K562 (cell line): ENCODE data around the gene MAD1L1. TPM values are rescaled to one million over a fixed set of nuclear protein-coding genes. Genes with fewer than 3 reads are reported as not detected.
A peak's percentile ranks its signal among the peaks of the same experiment; 100 is the strongest.

Source experiments
- ATAC-seq: fragments of 200-7000 bp; cut with Tn5 transposase; 3 replicates; pipeline ENCODE4 v1.9.1; 2020; ENCODE audit warnings: moderate library complexity
- BruUV-seq: library from RNA; stranded (reverse); fragments of 400-500 nt; replicated peaks from 2 replicates; lab custom pipeline; 2021; lab: Mats Ljungman, UMichigan
- CTCF ChIA-PET: fragments of 300-600 bp; formaldehyde crosslinking; extraction: SDS; loops from one replicate; lab custom pipeline; 2021; ENCODE audit warnings: low intra/inter-chr PET ratio; lab: Yijun Ruan, JAX
- POLR2A ChIA-PET: fragments of 300-600, 350-650 bp; sonication (Branson Sonifier 250); formaldehyde crosslinking; extraction: SDS; loops from one replicate; lab custom pipeline; 2021; ENCODE audit warnings: antibody characterized with exemption, inconsistent platforms; lab: Yijun Ruan, JAX
- DNase-seq, 4 experiments: peaks; one replicate each; pipeline versions ENCODE4 v3.0.0 to v3.0.0-alpha.2; 2011 to 2018; ENCODE audit warnings: low spot score in 3 of 4, mixed read lengths in 3 of 4; ENCODE audit errors: extremely low read depth in 1 of 4
- FAIRE-seq: peaks from 2 replicates; lab custom pipeline; 2011; peaks lifted over from hg19 to GRCh38; lab: Jason Lieb, UNC
- H2AFZ ChIP-seq: 2 replicates; pipeline ENCODE4 v1.6.0; 2011; ENCODE audit warnings: low read depth, low read length, control low read depth, inconsistent platforms
- H3K27ac ChIP-seq: fragments of 200-600 bp; 3 replicates; pipeline ENCODE4 v1.8.0; 2011; ENCODE audit warnings: low read depth, mild to moderate bottlenecking, control low read depth, inconsistent platforms, low read length, moderate library complexity, mixed read lengths; ENCODE audit errors: extremely low read depth
- H3K27me3 ChIP-seq, 2 experiments: fragments of 300-600 bp in 1 of 2; 2 replicates in 1 of 2; 3 replicates in 1 of 2; pipeline versions ENCODE4 v1.6.0 to v1.8.0; 2011; ENCODE audit warnings: inconsistent platforms in 2 of 2, low read length in 2 of 2, mild to moderate bottlenecking in 1 of 2, mixed read lengths in 1 of 2, moderate library complexity in 1 of 2; ENCODE audit not compliant: control insufficient read depth in 2 of 2, insufficient read depth in 2 of 2
- H3K36me3 ChIP-seq: fragments of 300-600 bp; 3 replicates; pipeline ENCODE4 v1.8.0; 2011; ENCODE audit warnings: mild to moderate bottlenecking, low read length, inconsistent platforms; ENCODE audit not compliant: control insufficient read depth, insufficient read depth
- H3K4me1 ChIP-seq, 2 experiments: fragments of 200-600 bp in 1 of 2; replicated peaks in 1 of 2; 2 replicates in 1 of 2; 3 replicates in 1 of 2; pipeline versions ENCODE4 v1.5.1 to v1.8.0; 2011; ENCODE audit warnings: inconsistent platforms in 2 of 2, low read length in 2 of 2, mild to moderate bottlenecking in 1 of 2, mixed read lengths in 1 of 2, moderate library complexity in 1 of 2; ENCODE audit not compliant: control insufficient read depth in 2 of 2, insufficient read depth in 2 of 2
- H3K4me2 ChIP-seq: 2 replicates; pipeline ENCODE4 v1.6.1; 2011; ENCODE audit warnings: low read length, control low read depth, inconsistent platforms, mixed read lengths; ENCODE audit not compliant: insufficient read depth
- H3K4me3 ChIP-seq: fragments of 200-600 bp; sonication (generic), shearing (Covaris generic); 2 replicates; pipeline ENCODE4 v1.5.1; 2016; ENCODE audit warnings: control low read depth, inconsistent platforms
- H3K79me2 ChIP-seq: fragments of 200-600 bp; 3 replicates; pipeline ENCODE4 v1.8.0; 2011; ENCODE audit warnings: low read length, inconsistent platforms; ENCODE audit not compliant: control insufficient read depth, insufficient read depth
- H3K9ac ChIP-seq, 2 experiments: 2 replicates each; pipeline versions ENCODE4 v1.6.0 to v1.6.1; 2011; ENCODE audit warnings: low read depth in 2 of 2, low read length in 2 of 2, control low read depth in 1 of 2, inconsistent platforms in 1 of 2, mild to moderate bottlenecking in 1 of 2, mixed read lengths in 1 of 2; ENCODE audit not compliant: insufficient read depth in 1 of 2
- H3K9me1 ChIP-seq: one replicate; pipeline ENCODE4 v1.6.0; 2011; ENCODE audit warnings: inconsistent platforms, mild to moderate bottlenecking, low read length, moderate library complexity; ENCODE audit not compliant: control insufficient read depth, insufficient read depth
- H3K9me3 ChIP-seq: replicated peaks from 2 replicates; pipeline ENCODE4 v1.5.1; 2011; ENCODE audit warnings: low read depth, low read length, inconsistent platforms; ENCODE audit not compliant: control insufficient read depth, insufficient read depth
- H4K20me1 ChIP-seq: replicated peaks from 2 replicates; pipeline ENCODE4 v1.6.1; 2011; ENCODE audit warnings: low read length, inconsistent platforms, mixed read lengths; ENCODE audit not compliant: control insufficient read depth, insufficient read depth
- CBX2 ChIP-seq: fragments of 200-600 bp; sonication (generic); IDR thresholded peaks from one replicate; pipeline ENCODE4 v1.6.1; 2012; ENCODE audit warnings: mild to moderate bottlenecking, low read length, inconsistent platforms; ENCODE audit not compliant: insufficient read depth, poor library complexity, severe bottlenecking
- FOXM1 ChIP-seq, 2 experiments: fragments of 450-650 bp in 1 of 2; sonication (generic) in 1 of 2; formaldehyde crosslinking in 1 of 2; IDR thresholded peaks; 2 replicates each; pipeline versions ENCODE4 v1.6.1 to v1.9.0; 2017 to 2022; ENCODE audit warnings: low read depth in 2 of 2, mild to moderate bottlenecking in 2 of 2, missing genetic modification reagents in 1 of 2, moderate library complexity in 1 of 2
- HMGN3 ChIP-seq: IDR thresholded peaks from 2 replicates; pipeline ENCODE4 v1.6.1; 2011; ENCODE audit warnings: borderline replicate concordance, low read depth, mild to moderate bottlenecking, mixed read lengths, low read length; ENCODE audit not compliant: insufficient read length; ENCODE audit errors: extremely low read depth
- KAT7 ChIP-seq: sonication (generic); formaldehyde crosslinking; IDR thresholded peaks from 2 replicates; pipeline ENCODE4 v1.8.0; 2022; ENCODE audit warnings: missing genetic modification reagents, mild to moderate bottlenecking, borderline replicate concordance
- NRF1 ChIP-seq, 2 experiments: fragments of 450-650 bp; IDR thresholded peaks in 1 of 2; conservative IDR thresholded peaks in 1 of 2; 2 replicates each; pipeline ENCODE4 v1.6.1; 2014; ENCODE audit warnings: mild to moderate bottlenecking in 2 of 2
- TBL1XR1 ChIP-seq, 2 experiments: IDR thresholded peaks; 2 replicates each; pipeline ENCODE4 v1.6.1; 2012; ENCODE audit warnings: improper control_type of control experiment in 2 of 2, low read length in 2 of 2, mild to moderate bottlenecking in 1 of 2
- ZNF175 ChIP-seq: fragments of 200-800 bp; sonication (Bioruptor generic); IDR thresholded peaks from 2 replicates; pipeline ENCODE4 v1.6.1; 2016; ENCODE audit warnings: low read depth, mild to moderate bottlenecking, missing genetic modification characterization, missing compliant biosample characterization
- ZNF23 ChIP-seq: fragments of 250-450 bp; sonication (Bioruptor Pico); IDR thresholded peaks from 2 replicates; pipeline ENCODE4 v1.4.0; 2020; ENCODE audit warnings: mild to moderate bottlenecking
- WGBS: fragments of 100-300 bp; shearing (Covaris generic); methylation state at CpG from one replicate; pipeline ENCODE4 v1.1.6; 2016; ENCODE audit warnings: low coverage, mixed read lengths; ENCODE audit not compliant: insufficient coverage; ENCODE audit errors: missing lambda C conversion rate; 5-methylcytosine and 5-hydroxymethylcytosine counted together
- in situ Hi-C: fragments of 300-500 bp; cut with MboI; formaldehyde crosslinking; loops from 4 replicates; pipeline ENCODE4 v1.15.0; 2018; ENCODE audit warnings: inconsistent platforms, mixed read lengths
- intact Hi-C: fragments of 100-400 bp; cut with micrococcal nuclease; formaldehyde crosslinking; loops from 2 replicates; pipeline ENCODE4 v1.14.2; 2022
- polyA plus RNA-seq, 8 experiments: library from polyadenylated mRNA; depleted of rRNA in 4 of 8; stranded (reverse) in 5 of 8; unstranded in 3 of 8; fragments of >200 nt; fragmentation: Nextera tagmentation in 2 of 8; fragmentation: Illumina TruSeq in 1 of 8; extraction: Ambion mirVana in 2 of 8; extraction: Trizol in 1 of 8; gene quantifications; 2 replicates each; pipeline versions ENCODE4 v1.2.1 to v1.2.3, GENCODE V29; 2011 to 2014; ENCODE audit warnings: inconsistent platforms in 1 of 8, missing spikeins in 1 of 8
- total RNA-seq, 7 experiments: library from RNA; depleted of rRNA in 6 of 7; stranded (reverse); fragments of >200 nt in 6 of 7; fragmentation: Illumina TruSeq in 2 of 7; extraction: Trizol in 2 of 7; gene quantifications; 2 replicates each; pipeline versions ENCODE4 v1.2.1 to v1.2.3, GENCODE V29; 2011 to 2021; ENCODE audit warnings: low replicate concordance in 1 of 7
- TF ChIP-seq, protein P1 (sequence below): fragments of 250-450 bp; sonication (Bioruptor Pico); IDR thresholded peaks from 2 replicates; pipeline ENCODE4 v1.8.0; 2021; ENCODE audit warnings: moderate library complexity, mild to moderate bottlenecking, inconsistent platforms

The MAD1L1 gene
- total and polyA plus RNA-seq, 9 of the 15 experiments (the other 6 are each of a cell fraction or from before 2014, with no cell fraction given) = 1.7 to 89.7 (median 18.0) TPM

DNA sequence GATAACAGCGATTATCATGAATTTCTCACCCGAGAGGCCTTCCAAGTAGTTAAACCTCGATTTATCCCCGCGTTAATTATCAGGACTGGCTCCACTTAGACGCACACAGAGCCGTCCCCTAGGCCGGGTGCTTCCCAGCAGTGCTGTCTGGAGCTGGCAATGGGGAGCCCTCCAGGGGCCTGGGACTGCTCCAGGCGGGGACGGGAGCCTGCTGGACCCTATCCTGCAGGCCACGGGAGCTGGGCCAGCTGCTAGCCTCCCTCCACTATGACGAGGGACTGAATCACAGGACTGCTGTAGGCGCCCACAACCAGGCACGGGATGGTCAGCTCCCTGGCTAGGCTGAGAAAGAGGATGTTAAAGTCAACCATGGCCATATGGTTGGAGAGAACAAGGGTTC lies 333.5 kb downstream of the MAD1L1 start:
- no peaks in the 10 kb centered on the region for H3K9me3 ChIP-seq
- intact Hi-C loops = no loop called here
- no peak for ATAC-seq
- H2AFZ ChIP-seq = no peak overlapping the region
- no TSS peak for BruUV-seq
- ChIA-PET POLR2A (no interaction called here), CTCF (no interaction called here)
- in situ Hi-C loops = no loop called here
- no peak for FAIRE-seq
- peaks cover 0 to 57% of the 10 kb centered on the region in 2 experiments; a peak in 2 of 5 replicates for H3K4me1 ChIP-seq
- H4K20me1 ChIP-seq = no peaks in the 10 kb centered on the region
- WGBS = 79% methylated on average over 14 of the region's 14 CpGs
- TF ChIP-seq NRF1 (conservative IDR thresholded peaks at IDR 0.05 in 1 of 2, IDR thresholded peaks at IDR 0.05 in 1 of 2) (no peak), ZNF23 (no peak), TBL1XR1 (IDR thresholded peaks at IDR 0.05; ENCODE audit: low read length in 2 of 2) (no peak), KAT7 (CRISPR knock-in tag) (no peak), CBX2 (no peak), ZNF175 (CRISPR knock-in tag) (no peak), FOXM1 (IDR thresholded peaks at IDR 0.05; ENCODE audit: low read depth) (no peak), FOXM1 (CRISPR knock-in tag; IDR thresholded peaks at IDR 0.05; ENCODE audit: low read depth) (no peak), HMGN3 (no peak)
- TF ChIP-seq, protein P1, sequence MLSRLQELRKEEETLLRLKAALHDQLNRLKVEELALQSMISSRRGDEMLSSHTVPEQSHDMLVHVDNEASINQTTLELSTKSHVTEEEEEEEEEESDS = no peak
- H3K4me3 ChIP-seq = no peak overlapping the region
- H3K9me1 ChIP-seq = no peaks in the 10 kb centered on the region
- H3K9ac ChIP-seq = 0 out of 4 replicates have a peak overlapping the region, but pooled peaks of 1 of the 2 experiments have one; percentile 9
- H3K27ac ChIP-seq = no peak overlapping the region
- no peaks in the 10 kb centered on the region for H3K27me3 ChIP-seq
- H3K4me2 ChIP-seq = no peak overlapping the region
- H3K79me2 ChIP-seq = no peaks in the 10 kb centered on the region
- peaks cover 6% of the 10 kb centered on the region; the same call in 1 of the 3 replicates for H3K36me3 ChIP-seq
- DNase-seq = no peak
